Ectodermal cell (in vitro differentiated cells): ENCODE data around the gene SYT10.
"Not testable (repeated sequence)": the region's sequence is repeated elsewhere in the genome, so short reads cannot be mapped to it uniquely, and the experiment has no call there.

Experiments
- H3K27ac ChIP-seq: 2 replicates; pipeline ENCODE4 v1.7.0; 2013; ENCODE audit warnings: mild to moderate bottlenecking, low read depth, low read length; ENCODE audit not compliant: insufficient read depth, poor library complexity, severe bottlenecking
- H3K27me3 ChIP-seq: 2 replicates; pipeline ENCODE4 v1.7.0; 2013; ENCODE audit warnings: mild to moderate bottlenecking, low read length; ENCODE audit not compliant: insufficient read depth, control insufficient read depth, poor library complexity, severe bottlenecking
- H3K36me3 ChIP-seq: one replicate; pipeline ENCODE4 v1.7.0; 2013; ENCODE audit warnings: low read length; ENCODE audit not compliant: control insufficient read depth, insufficient read depth
- H3K4me1 ChIP-seq: one replicate; pipeline ENCODE4 v1.7.0; 2013; ENCODE audit warnings: low read length; ENCODE audit not compliant: control insufficient read depth, insufficient read depth
- H3K4me3 ChIP-seq: 2 replicates; pipeline ENCODE4 v1.7.0; 2013; ENCODE audit warnings: low read depth, low read length, control low read depth; ENCODE audit not compliant: insufficient read depth
- H3K9me3 ChIP-seq: 2 replicates; pipeline ENCODE4 v1.7.0; 2013; ENCODE audit warnings: mild to moderate bottlenecking, low read length, moderate library complexity; ENCODE audit not compliant: control insufficient read depth
- WGBS, 2 experiments: methylation state at CpG; one replicate each; pipeline ENCODE4 v1.1.7; 2013; ENCODE audit warnings: missing lambda C conversion rate in 2 of 2; 5-methylcytosine and 5-hydroxymethylcytosine counted together

SYT10 gene

GRCh38 chr12:33376153-33376552, 63.5 kb downstream of the SYT10 start:
- H3K9me3 ChIP-seq, result no peaks in the 10 kb centered on the region
- H3K4me3 ChIP-seq, result no peak overlapping the region
- H3K27ac ChIP-seq, result no peak overlapping the region
- no CpG with 5 or more reads among the region's 1 CpG for WGBS, 2 experiments
- H3K36me3 ChIP-seq, result no peaks in the 10 kb centered on the region
- no peaks in the 10 kb centered on the region for H3K4me1 ChIP-seq
- H3K27me3 ChIP-seq, result no peaks in the 10 kb centered on the region

- no peaks in the 10 kb centered on the region for H3K4me1 ChIP-seq
- H3K36me3 ChIP-seq, result no peaks in the 10 kb centered on the region
- no peaks in the 10 kb centered on the region for H3K27me3 ChIP-seq
- H3K27ac ChIP-seq, result no peak overlapping the region
- no peaks in the 10 kb centered on the region for H3K9me3 ChIP-seq
- WGBS, 2 experiments, result 100% methylated on average over 1 of the region's 2 CpGs; no CpG with 5 or more reads in 1 of the 2 experiments
- no peak overlapping the region for H3K4me3 ChIP-seq
Measured at GRCh38 chr12:33370318-33370717, 69.3 kb downstream of the SYT10 start.

- Histone ChIP-seq H3K27ac (no peak overlapping the region), H3K36me3 (no peaks in the 10 kb centered on the region), H3K4me3 (no peak overlapping the region), H3K9me3 (no peaks in the 10 kb centered on the region), H3K27me3 (no peaks in the 10 kb centered on the region), H3K4me1 (peaks cover 4% of the 10 kb centered on the region)
- 88 to 93% methylated on average over 2 of the region's 2 CpGs for WGBS, 2 experiments
Measured at GRCh38 chr12:33357181-33357580, 82.4 kb downstream of the SYT10 start.

- no peaks in the 10 kb centered on the region for H3K27me3 ChIP-seq
- no peak overlapping the region for H3K27ac ChIP-seq
- H3K36me3 ChIP-seq, result no peaks in the 10 kb centered on the region
- no peaks in the 10 kb centered on the region for H3K4me1 ChIP-seq
- no peak overlapping the region for H3K4me3 ChIP-seq
- no peaks in the 10 kb centered on the region for H3K9me3 ChIP-seq
Measured at GRCh38 chr12:33349791-33350190, 89.8 kb downstream of the SYT10 start.

- not testable (repeated sequence) for H3K27ac ChIP-seq, H3K27me3 ChIP-seq, H3K9me3 ChIP-seq, H3K4me3 ChIP-seq, H3K36me3 ChIP-seq, H3K4me1 ChIP-seq
- 87 to 89% methylated on average over 15 of the region's 15 CpGs for WGBS, 2 experiments
Measured at GRCh38 chr12:33331961-33332398, 107.6 kb downstream of the SYT10 start.

- H3K4me3 ChIP-seq, result no peak overlapping the region
- H3K4me1 ChIP-seq, result no peaks in the 10 kb centered on the region
- no peaks in the 10 kb centered on the region for H3K9me3 ChIP-seq
- no peak overlapping the region for H3K27ac ChIP-seq
- no peaks in the 10 kb centered on the region for H3K36me3 ChIP-seq
- 97 to 100% methylated on average over 2 of the region's 2 CpGs for WGBS, 2 experiments
- H3K27me3 ChIP-seq, result no peaks in the 10 kb centered on the region
Measured at GRCh38 chr12:33330940-33331339, 108.7 kb downstream of the SYT10 start.
